Testis (tissue), 3 donors: ENCODE measurements around the gene MIA. TPM values are rescaled to one million over a fixed set of nuclear protein-coding genes. Genes with fewer than 3 reads are reported as not detected.
A peak's percentile ranks its signal among the peaks of the same experiment; 100 is the strongest.

Experiments
- DNase-seq: peaks from one replicate; pipeline ENCODE4 v3.0.0-alpha.2; 2019
- H3K27ac ChIP-seq, 2 donors: fragments of 200-600 bp; sonication (generic); one replicate each; pipeline ENCODE4 v1.5.1; 2019
- H3K27me3 ChIP-seq: fragments of 200-600 bp; sonication (generic); one replicate; pipeline ENCODE4 v1.5.1; 2019
- H3K36me3 ChIP-seq: fragments of 200-600 bp; sonication (generic); one replicate; pipeline ENCODE4 v1.5.1; 2017; ENCODE audit warnings: low read depth; ENCODE audit errors: missing control alignments
- H3K4me1 ChIP-seq: fragments of 200-600 bp; sonication (generic); one replicate; pipeline ENCODE4 v1.5.1; 2019
- H3K4me3 ChIP-seq, 2 donors: fragments of 200-600 bp; sonication (generic); one replicate each; pipeline ENCODE4 v1.5.1; 2017 to 2019
- H3K9me3 ChIP-seq: fragments of 200-600 bp; sonication (generic); one replicate; pipeline ENCODE4 v1.5.1; 2017
- CTCF ChIP-seq, 3 experiments: fragments of 450-650 bp in 2 of 3; fragments of 200-600 bp in 1 of 3; sonication (generic) in 1 of 3; IDR thresholded peaks; one replicate each; pipeline ENCODE4 v1.5.1; 2016 to 2019; ENCODE audit warnings: antibody characterized with exemption in 3 of 3, mild to moderate bottlenecking in 2 of 3, moderate library complexity in 1 of 3
- POLR2A ChIP-seq: fragments of 450-650 bp; IDR thresholded peaks from one replicate; pipeline ENCODE4 v1.6.1; 2017; ENCODE audit warnings: antibody characterized with exemption, mild to moderate bottlenecking, moderate library complexity
- WGBS, 2 donors: methylation state at CpG; one replicate each; pipeline ENCODE4 v1.1.5; 2018; 5-methylcytosine and 5-hydroxymethylcytosine counted together
- intact Hi-C: fragments of 100-400 bp; cut with DNase I; formaldehyde crosslinking; loops from one replicate; pipeline ENCODE4 v1.15.1; 2023; ENCODE audit warnings: low total_unique reads
- polyA plus RNA-seq: library from polyadenylated mRNA; stranded (reverse); fragments of 350-450 nt; fragmentation: Illumina TruSeq; extraction: RNeasy Lipid Tissue Mini Kit (QIAGEN cat#74804); gene quantifications from one replicate; pipeline ENCODE4 v1.2.3, GENCODE V29; 2014; ENCODE audit warnings: low read depth, low replicate concordance; ENCODE audit not compliant: insufficient read depth
- total RNA-seq, 2 donors: library from RNA; depleted of rRNA; stranded (reverse); fragments of >200 nt; gene quantifications; one replicate each; pipeline ENCODE4 v1.2.3, GENCODE V29; 2016

The MIA gene
- total and polyA plus RNA-seq, 3 donors from 2014 or later, result 2.4 to 2.9 (median 2.8) TPM

DNA sequence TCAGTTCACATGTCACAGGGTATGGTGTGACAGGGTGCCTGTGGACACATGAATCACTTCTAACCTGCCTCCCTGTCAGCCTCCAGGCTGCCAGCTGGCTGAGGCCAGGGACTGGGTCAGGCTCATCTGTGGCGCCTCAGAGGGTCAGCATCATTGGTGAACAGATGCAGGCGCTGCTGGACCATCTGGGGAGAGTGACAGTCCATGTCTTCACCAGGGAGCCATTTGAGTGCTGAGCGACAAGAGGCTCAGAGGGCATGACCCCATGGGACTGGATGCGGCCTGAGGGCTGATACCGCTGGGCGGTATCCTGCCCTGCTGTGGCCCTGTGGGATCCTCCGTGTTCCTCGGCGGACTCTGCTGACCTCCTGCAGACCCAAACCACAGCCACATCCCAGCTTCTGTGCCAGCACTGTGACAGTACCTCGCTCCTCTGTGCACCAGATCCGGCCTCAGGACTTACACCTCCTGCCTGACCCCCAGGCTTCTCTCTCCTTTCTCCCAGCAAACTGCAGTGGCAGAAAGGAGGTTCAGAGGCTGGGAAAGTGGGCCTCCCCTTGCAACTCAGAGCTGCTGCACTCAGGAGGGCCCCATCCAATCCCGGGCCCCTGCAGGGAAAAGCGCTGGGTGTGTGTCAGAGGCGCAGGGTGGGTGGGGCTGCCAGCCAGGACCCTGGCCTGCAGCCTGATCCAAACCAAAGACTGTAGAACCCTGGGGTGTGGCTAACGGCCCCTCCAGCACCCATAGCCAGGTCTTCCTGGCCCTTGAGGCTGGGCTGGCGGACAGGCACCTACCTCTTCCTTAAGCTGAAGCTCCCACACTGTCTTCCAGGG lies 35.2 kb upstream of the MIA start:
- TF ChIP-seq POLR2A, result no peak
- Histone ChIP-seq H3K4me3 (no peak overlapping the region), H3K27ac (peak overlapping the region in 1 of 2 donors; percentile 73), H3K36me3 (no peaks in the 10 kb centered on the region), H3K4me1 (peaks cover 16% of the 10 kb centered on the region), H3K27me3 (no peaks in the 10 kb centered on the region), H3K9me3 (no peaks in the 10 kb centered on the region)
- WGBS, 2 donors, result 64 to 68% methylated on average over 2 to 11 of the region's 16 CpGs
- intact Hi-C loops, result no loop called here
- DNase-seq, result no peak

DNA sequence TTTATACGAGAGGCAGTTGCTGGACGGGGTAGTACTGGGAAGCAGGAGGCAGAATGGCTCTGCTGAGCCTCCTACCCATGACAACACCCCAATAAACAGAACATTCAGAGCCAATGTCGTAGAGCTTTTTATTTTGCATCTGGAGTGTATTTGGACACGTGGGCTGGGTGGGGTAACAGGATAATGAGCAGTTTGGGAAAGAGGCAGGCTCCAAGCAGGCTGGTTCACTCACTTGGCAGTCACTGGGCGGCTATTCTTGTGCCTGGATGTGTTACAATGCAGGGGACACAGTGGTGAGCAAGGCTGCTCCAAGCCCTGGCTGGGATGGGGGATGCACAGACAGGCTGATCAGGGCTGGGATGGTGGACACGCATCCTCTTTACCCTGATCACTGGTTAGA lies 34.6 kb upstream of the MIA start:
- WGBS, 2 donors, result 68 to 70% methylated on average over 6 of the region's 6 CpGs
- DNase-seq, result peak; percentile 78

DNA sequence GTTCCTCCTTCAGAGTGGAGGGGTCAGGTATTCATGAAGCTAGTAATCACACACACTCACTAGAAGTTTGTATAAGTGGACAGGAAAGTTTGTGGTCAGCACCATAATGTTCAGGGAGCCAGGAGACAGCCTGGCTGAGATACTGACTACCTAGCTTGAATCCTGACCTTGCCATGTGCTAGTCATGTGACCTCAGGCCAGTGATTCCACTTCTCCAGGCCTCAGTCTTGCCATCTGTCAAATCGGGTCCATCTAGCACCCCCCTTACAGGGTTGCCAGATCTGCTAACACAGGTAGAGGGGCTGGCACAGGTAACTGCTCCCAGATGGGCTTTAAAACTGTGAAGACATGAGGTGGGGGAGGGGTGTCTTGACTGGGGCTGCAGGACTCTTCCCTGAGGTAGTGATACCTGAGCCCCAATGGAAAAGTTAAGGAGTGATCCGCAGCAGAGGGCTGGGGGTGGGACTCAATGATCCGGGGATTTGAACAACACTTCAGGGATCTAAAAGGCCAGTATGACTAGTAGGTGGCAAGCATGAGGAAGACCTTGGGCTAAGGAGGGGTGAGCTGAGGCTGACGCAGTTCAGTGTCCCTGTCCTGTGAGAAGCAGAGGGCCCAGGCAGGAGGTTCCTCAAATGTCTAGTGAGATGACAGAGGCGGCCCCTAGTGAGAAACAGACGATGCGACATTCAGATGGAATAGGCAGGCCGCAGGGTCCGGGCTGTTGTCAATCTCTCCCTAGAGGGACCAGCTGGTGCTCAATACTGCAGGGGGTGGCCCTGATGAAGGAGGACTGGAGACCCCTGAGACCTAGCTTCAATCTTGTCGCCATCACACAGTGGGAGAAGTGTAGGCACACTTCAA lies 33.6 kb upstream of the MIA start:
- no peaks in the 10 kb centered on the region for H3K27me3 ChIP-seq
- intact Hi-C loops, result no loop called here
- no peaks in the 10 kb centered on the region for H3K9me3 ChIP-seq
- WGBS, 2 donors, result 89 to 90% methylated on average over 9 to 10 of the region's 10 CpGs
- H3K4me3 ChIP-seq, result no peak overlapping the region
- no peaks in the 10 kb centered on the region for H3K36me3 ChIP-seq
- TF ChIP-seq CTCF (IDR thresholded peaks at IDR 0.05), result no peak
- no peak for TF ChIP-seq POLR2A
- peak overlapping the region; percentile 39 to 73 for H3K27ac ChIP-seq
- H3K4me1 ChIP-seq, result peaks cover 23% of the 10 kb centered on the region
- DNase-seq, result no peak

More for the DNA sequence above, 34.6 kb upstream of the MIA start:
- peaks cover 22% of the 10 kb centered on the region for H3K4me1 ChIP-seq
- H3K27me3 ChIP-seq, result no peaks in the 10 kb centered on the region
- TF ChIP-seq CTCF (IDR thresholded peaks at IDR 0.05) (no peak), POLR2A (no peak)
- no peak overlapping the region for H3K4me3 ChIP-seq
- no peaks in the 10 kb centered on the region for H3K36me3 ChIP-seq
- H3K9me3 ChIP-seq, result no peaks in the 10 kb centered on the region
- intact Hi-C loops, result no loop called here
- peak overlapping the region; percentile 39 to 73 for H3K27ac ChIP-seq

DNA sequence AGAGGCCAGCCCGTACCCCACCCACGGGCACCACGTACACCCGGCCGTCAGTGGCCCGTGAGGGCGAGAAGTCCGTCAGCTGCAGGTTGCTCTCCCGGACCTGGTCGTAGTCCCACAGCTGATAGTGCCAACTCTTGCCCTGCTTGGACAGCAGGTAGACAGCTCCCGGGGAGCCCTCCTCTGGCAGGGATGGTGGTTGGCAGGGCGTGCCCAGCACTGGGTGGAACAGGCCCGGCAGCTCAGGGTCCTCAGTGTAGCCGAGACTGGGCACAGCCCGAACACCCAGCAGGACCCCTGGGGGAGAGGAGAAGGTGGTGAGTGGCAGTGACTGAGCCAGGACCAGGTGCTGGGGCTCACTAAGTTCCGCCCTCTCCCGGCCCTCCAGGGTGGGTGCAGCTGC lies 32.8 kb upstream of the MIA start:
- TF ChIP-seq POLR2A (no peak), CTCF (IDR thresholded peaks at IDR 0.05) (no peak)
- 88 to 92% methylated on average over 6 to 16 of the region's 17 CpGs for WGBS, 2 donors
- H3K9me3 ChIP-seq, result no peaks in the 10 kb centered on the region
- peaks cover 23% of the 10 kb centered on the region for H3K4me1 ChIP-seq
- H3K27me3 ChIP-seq, result no peaks in the 10 kb centered on the region
- no peaks in the 10 kb centered on the region for H3K36me3 ChIP-seq
- no peak overlapping the region for H3K4me3 ChIP-seq
- intact Hi-C loops, result no loop called here
- DNase-seq, result no peak
- no peak overlapping the region for H3K27ac ChIP-seq

DNA sequence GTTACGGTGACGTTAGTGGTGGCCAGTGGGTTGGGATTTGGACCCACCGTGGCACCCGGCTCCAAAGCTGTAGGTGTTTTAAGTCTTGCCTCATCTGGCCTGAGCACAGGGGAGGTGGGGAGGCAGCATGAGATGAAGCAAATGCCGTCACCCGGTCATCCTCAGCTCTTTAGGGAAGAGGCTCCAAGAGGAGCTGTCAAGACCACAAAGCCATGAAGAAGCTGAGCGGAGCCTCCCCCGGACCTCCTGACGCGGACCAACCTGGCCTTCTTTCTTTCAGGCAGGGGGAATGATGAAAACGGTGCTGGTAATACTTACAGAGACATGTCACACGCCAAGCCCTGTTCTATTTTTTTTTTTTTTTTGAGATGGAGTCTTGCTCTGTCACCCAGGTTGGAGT lies 32.4 kb upstream of the MIA start:
- TF ChIP-seq POLR2A (no peak), CTCF (IDR thresholded peaks at IDR 0.05) (no peak)
- no peaks in the 10 kb centered on the region for H3K36me3 ChIP-seq
- intact Hi-C loops, result no loop called here
- H3K27me3 ChIP-seq, result no peaks in the 10 kb centered on the region
- H3K4me3 ChIP-seq, result no peak overlapping the region
- no peak for DNase-seq
- peaks cover 23% of the 10 kb centered on the region for H3K4me1 ChIP-seq
- H3K9me3 ChIP-seq, result no peaks in the 10 kb centered on the region
- H3K27ac ChIP-seq, result no peak overlapping the region
- 89 to 97% methylated on average over 10 to 12 of the region's 12 CpGs for WGBS, 2 donors
